GM21786 (cell line): ENCODE measurements around the gene KCNV2.
"Not testable (repeated sequence)": the region's sequence is repeated elsewhere in the genome, so short reads cannot be mapped to it uniquely, and the experiment has no call there.

Experiments used
- ATAC-seq: cut with Tn5 transposase; IDR thresholded peaks from one replicate; pipeline ENCODE4 v1.9.1; 2021; ENCODE audit not compliant: unreplicated experiment

Gene KCNV2

DNA sequence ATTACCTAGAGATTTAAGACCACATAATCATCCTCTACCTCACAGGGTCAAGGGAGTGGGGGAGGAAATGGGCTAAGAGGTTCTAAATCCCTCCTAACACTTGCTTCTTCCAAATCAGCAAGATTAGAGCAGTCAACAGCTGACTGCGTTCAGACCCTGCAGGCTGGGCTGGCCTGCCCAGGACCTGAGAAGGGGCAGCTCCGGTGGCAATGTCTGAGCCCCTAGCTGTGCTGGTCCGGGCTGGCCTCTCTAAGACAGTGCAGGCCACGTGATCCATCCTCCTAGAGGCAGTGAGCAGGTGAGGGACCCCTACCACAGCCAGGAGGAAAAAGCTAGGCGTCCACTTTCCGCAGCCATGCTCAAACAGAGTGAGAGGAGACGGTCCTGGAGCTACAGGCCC, at the start of gene KCNV2:
TSS of gene KCNV2 (plus strand) at position 126 of the 400 bp plus-strand sequence. CDS start at position 356, 230 bp downstream.
- ATAC-seq: no peak

DNA sequence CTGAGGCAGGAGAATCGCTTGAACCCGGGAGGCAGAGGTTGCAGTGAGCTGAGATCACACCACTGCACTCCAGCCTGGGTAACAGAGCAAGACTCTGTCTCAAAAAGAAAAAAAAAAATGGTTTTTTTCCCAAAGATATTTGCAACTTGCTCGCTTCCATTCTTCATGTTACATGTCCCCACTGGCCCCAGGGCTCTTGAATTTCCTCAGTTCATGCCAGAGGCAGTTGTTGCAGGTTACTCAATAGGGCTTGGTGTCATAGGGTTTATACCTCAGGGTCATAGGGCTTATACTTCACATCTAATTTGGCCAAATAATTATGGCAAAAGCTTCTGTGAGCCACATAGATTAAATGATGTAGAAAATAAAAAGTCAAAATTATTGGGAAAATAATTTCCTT, 44.1 kb upstream of the KCNV2 start:
- no peak for ATAC-seq

DNA sequence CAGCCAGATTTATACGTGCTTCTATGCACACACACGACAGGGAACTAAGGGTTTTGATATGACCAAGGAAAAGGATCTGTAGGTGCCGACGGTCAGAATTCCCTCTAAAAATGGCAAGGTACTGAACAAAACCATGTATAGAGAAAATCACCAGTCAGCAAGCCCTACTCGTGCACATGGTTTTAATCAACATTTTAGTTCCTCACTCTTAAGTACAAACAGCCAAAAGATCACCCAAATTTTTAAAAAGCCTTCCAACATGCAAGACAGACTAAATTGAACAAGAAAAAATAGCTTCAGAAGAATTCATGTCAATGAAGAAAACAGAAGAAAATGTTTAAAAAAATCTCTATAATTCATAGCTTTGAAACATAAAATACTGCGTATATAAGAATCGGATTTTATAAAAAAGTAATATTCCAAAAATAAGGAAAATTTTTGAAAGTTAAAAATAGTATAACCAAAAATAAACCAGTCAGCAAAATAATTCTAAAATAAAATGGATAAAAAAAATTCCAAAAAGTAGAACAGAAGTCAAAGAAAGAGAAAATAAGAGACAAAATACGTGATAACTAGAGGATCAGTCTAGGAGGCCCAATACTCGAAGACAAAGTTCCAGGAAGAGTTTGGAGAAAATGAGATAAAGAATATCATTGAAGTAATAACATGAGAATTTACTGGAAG, 43.0 kb upstream of the KCNV2 start:
- ATAC-seq: no peak

DNA sequence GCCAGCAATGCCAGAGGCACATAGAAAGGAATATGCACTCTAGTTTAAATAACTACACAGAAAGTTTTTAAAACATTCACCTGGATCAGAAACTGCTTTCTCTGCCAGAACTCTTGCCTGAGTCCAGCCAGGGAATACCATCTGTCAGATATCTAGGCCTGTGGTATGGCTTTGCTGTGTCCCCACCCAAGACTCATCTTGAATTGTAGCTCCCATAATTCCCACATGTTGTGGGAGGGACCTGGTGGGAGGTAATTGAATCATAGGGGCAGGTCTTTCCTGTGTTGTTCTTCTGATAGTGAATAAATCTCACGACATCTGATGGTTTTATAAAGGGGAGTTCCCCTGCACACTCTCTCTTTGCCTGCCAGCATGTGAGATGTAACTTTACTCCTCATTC, 41.5 kb upstream of the KCNV2 start:
- ATAC-seq: no peak

DNA sequence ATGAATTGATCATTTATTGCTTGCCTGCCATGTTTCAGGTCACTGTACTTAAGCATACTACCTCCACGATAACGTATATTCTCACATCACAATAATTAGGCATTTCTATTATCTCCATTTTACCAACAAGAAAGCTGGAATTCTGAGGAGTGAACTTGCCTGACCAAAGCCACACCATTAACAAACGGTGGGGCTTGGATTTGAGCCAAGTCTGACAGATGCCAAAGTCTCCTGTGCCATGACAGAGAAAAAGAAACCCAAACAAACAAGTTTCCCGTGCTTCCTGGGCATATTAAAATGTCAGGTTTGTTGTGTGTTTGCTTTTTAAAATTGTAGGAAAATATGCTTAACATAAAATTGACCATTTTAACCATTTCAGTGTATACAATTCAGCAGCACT, 40.8 kb upstream of the KCNV2 start:
- ATAC-seq: no peak

DNA sequence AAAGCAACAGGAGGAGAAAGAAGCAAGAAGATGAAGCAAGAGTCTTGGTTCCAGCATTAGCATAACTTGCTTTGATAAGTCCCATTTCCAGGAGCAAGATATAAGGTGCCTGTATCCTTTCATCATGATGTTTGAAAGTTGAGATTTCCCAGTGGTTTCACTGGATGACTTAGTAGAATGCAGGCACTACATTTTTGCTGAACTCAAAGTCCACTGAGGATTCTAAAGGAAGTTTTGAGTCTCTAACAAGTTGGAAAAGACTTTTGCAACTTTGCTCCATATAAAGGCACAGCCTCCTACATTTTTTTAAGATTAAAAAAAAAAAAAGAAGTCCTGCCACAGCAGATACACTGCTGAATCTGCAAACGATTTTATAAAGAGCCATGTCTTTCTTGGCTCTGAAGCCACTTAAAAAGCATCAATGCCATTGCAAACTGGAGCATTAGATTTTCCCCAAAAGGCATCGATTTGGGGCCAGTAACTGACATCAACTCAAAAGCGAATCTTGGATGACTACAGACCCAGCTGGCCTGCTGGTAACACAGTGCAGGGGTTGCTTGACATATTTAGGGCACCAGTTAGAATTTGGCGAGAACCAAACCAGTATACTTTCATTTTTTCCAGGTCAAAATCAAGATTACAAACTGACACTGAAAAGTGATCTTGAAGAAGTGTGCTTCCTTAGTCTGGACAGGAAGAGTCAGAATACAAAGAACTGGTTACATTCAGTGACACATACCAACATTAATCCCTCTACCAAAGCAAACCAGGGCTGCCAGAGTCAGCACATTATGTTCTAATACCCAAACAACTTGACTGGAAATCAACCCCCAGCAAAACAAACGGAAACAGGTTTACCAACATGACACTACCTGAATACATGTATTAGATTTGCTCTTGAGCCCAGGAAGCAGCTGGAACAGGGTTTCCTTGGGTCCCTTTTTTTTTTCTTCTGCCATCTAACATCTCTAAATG, 39.1 kb upstream of the KCNV2 start:
- no peak for ATAC-seq

DNA sequence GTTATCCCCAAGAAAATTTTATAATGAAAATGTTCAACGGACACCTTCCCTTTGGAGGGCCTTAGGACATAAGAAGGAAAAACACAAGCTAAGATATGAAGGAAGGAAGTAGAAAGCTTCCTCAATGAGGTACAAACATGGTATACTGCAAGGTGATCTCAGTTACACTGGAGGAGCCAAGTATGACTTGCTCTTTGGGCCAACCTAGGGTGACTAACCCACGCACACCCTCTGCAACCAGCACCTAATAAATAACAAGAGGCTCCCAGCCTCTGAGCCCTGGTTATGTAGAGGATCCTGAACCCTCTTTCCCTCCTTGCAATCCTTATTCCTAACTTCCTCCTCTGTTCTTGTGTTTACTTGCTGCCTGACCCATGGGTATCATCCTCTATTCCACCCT, 38.3 kb upstream of the KCNV2 start:
- ATAC-seq: no peak

DNA sequence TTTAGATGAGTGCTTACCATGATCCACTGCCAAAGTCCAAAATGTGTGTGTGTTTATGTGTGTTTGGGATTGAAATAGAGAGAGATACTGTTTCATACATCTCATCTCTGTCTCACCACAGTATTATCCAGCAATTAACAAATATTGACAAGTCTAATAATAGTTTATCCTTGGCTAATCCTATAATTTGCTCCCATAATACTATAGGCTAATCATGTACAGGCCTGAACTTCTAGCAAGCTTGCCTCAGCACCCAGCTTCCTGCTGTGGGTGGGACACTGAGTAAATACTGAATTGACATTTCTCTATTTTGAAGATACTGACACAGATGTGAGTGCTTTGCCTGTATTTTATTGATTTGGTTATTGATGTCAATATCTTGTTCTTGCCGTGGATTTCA, 35.3 kb upstream of the KCNV2 start:
- no peak for ATAC-seq

DNA sequence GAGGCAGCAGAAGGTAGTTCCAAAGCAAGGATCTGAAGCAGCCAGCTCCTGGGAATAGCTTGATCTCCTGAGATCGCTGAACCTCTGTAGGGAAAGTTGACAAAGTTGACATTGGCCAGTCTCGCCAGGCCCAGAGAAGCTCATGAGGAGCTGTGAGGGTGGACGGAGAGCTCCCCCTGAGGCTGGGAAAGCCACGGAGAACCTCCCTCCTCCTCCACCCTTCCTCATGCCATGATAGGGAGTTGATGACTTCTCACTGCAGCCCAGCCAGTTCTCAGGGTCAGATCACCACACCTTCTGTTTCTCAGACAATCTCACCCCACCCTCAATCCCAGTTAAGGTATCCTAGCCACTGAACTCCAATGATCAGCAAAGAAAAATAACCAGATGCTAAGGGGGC, 30.4 kb upstream of the KCNV2 start:
- ATAC-seq: no peak

DNA sequence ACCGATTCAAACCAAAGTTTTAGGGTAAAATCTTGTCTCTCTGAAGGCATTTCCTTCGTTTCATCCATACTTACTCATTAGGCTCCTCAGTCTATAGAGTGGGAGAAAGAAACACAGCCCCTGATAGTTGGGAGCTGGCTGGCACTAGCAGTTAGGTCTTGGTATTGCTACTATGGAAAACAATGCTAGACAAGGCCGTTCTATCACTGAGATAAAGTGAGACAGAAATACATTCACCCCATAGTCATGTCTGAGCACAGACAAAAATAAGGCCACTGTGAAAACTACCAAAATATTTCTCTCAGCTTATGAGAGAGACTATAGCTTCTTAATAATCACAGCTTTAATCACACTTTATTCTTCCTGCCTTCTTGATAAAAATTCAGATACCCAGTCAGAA, 28.7 kb upstream of the KCNV2 start:
- no peak for ATAC-seq

DNA sequence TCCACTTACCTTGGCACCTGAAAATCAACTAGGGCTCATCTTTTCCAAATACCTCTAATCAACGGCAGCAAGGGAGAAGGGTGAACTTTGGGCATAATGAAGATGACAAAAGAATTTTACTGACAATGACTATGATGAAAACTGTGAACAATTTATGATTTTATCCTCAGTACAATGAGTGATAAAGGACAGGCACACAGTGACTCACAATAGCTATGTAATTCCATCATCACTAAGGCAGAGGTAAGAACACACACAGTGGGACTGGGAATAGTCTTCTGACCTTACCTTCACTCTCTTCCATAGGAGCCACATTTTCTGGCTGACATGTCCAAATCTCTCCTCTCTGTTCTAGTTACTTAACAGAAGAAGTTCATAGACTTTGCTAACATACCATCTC, 26.1 kb upstream of the KCNV2 start:
- no peak for ATAC-seq

DNA sequence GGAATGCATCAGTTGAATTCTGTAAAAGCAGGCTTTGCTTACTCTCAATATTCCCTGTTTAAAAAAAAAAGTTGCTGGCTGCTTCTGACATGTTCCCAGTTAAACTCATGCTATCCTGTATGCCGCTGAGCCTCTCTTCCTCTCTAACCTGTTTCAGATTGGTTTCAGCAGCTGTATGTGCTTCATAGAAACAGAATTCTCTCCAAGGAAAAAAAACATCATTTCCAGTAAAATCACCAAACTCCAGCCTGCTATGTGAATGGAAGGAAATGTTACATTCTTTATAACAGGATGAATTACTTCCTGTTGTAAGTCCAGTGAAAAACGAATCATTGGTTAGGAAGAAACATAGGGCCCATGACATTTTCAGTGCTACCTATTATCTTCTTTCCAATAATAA, 25.7 kb upstream of the KCNV2 start:
- ATAC-seq: no peak

DNA sequence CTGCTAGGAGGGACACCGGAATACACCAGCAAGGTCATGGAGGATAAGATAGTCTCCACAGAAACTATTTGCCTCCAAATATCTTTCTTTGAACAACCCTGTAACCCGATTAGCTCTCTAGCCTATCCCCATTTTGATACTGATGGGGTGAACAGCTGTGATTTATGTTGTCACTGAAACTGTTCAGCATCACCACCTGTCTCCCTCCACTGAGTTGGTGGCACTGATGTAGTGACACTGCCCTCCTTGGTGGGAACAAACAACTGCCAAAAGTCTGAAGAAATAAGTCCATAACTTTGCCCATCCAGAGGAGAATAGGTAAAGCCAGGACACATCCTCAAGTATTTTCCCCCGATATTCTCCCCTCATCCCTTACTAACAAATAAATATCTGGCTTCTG, 24.3 kb upstream of the KCNV2 start:
- no peak for ATAC-seq

DNA sequence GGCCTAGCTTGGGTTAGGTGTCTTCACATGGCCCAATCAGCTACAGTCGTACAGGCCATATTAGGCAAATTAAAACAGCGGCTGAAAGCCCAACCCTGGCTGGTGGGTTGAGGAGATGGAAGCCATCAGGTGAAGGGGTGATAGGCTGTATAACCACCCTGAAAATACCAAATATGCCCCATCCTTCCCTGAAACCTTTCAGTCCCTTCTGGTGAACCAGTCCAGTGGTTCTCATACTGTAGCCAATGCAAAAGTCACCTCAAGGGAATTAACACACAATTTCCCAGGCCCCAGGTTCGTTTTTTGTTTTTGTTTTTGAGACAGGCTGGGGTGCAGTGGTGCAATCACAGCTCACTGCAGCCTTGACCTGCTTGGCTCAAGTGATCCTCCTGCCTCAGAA, 19.8 kb upstream of the KCNV2 start:
- no peak for ATAC-seq

DNA sequence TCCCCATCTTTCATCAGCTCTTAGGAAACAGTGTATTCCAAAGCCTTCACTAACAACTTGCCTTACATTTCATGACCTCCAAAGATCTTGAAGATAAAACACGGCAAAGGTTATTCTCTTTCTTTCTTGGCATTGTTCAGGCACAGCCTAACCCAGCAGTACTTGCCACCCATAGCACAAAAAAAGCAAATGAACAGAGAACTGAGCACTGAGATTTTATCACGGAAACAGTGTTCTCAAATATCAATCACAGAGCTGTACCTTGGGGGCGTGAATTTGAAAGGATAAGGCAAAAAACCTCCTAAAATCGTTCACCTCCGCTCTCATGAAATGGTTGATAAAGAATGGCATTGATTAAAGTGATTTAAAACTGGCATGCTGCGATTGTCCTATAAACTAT, 16.9 kb upstream of the KCNV2 start:
- ATAC-seq: no peak

DNA sequence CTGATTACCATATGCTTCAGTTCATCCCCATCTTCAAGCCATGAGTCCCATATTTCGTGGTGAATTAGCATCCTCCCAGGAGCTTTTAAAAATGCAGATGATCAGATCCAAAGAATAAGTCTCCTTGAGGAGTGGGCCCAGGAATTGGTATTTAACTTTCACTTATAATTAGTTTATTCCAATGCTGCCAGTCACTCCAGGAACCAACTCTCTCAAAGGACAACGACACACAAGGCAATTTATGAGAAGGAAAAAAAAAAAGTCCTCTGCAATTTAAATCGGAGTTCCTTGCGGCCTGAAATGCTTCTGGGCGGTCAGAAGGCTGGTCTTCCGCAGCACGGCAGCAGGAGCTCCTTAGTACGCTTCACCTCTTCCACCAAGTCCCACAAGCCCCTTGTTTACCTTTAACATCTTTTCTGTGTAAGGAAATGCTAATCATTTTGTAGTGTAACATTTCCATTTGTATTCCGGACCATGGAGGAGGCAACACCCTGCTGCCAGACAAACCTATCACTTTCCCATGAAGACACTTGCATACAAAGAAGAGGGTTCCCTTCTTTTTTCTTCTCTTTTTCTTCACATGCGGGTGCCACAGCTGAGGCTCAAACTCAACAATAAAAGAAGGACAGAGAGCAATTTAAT, 16.3 kb upstream of the KCNV2 start:
- ATAC-seq: no peak

DNA sequence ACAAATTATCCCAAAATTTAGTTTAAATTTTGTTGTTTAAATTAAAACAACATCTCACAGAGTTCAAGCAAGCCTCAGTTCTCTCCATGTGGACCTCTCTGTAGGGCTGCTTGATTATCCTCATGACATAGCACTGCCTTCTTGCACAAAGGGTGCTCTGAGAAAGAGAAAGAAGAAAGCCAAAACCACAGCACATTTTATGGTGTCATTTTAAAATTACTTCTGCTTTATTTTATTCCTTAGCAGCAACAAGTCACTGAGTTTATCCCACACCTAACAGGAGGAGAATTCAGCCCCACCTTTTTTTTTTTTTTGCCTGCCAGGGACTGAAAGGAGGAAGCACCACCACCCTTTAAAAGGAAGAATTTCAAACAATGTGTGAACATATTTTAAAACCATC, 12.8 kb upstream of the KCNV2 start:
- no peak for ATAC-seq

DNA sequence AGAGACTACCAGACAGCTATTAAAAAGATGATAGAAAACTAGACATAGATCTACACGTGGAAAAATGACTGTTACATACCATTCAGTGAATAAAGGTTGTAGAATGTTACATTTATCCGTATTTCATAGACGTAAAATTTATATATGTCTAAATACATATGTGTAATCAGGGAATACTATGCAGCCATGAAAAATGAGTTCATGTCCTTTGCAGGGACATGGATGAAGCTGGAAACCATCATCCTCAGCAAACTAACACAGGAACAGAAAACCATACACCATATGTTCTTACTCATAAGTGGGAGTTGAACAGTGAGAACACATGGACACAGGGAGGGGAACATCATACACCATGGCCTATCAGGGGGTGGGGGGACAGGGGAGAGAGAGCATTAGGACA, 10.1 kb upstream of the KCNV2 start:
- ATAC-seq: not testable (repeated sequence)

DNA sequence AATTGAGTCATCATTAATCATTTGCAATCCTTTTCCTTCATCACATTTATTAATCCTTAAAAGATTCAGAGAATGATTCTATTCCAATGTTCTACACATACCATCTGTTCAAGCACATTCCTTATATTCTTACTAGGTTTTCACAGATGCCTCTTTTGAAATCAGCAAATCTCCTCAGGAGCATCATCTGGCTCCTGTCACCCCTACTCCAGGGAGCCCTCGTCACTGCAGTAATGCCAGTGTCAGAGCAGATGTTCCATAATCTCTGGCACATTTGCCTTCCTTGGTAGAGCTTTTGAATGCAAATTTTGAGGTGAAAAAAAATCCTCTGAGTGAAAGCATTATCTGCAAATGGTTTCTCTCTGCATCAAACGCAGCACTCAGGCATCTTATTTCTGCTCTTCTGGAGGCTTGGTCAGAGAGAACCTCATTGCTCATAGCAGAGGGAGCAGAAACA, 7.6 kb upstream of the KCNV2 start:
- no peak for ATAC-seq

DNA sequence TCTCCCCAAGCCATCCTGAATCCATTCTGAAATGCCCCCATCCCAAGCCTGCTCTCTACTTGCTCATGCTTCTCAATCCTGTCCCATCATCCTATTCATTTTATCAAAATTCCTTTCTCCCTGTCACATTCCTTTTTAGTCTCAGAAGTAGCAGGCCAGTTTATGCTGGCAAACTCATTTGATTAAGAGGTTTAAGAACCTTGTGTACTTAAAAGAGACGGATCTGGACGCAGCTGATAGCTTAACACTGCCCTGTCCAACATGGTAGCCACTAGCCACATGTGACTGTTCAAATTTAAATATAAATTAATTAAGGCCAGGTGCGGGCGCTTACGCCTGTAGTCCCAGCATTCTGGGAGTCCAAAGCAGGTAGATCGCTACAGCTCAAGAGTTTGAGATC, 5.6 kb upstream of the KCNV2 start:
- ATAC-seq: no peak

DNA sequence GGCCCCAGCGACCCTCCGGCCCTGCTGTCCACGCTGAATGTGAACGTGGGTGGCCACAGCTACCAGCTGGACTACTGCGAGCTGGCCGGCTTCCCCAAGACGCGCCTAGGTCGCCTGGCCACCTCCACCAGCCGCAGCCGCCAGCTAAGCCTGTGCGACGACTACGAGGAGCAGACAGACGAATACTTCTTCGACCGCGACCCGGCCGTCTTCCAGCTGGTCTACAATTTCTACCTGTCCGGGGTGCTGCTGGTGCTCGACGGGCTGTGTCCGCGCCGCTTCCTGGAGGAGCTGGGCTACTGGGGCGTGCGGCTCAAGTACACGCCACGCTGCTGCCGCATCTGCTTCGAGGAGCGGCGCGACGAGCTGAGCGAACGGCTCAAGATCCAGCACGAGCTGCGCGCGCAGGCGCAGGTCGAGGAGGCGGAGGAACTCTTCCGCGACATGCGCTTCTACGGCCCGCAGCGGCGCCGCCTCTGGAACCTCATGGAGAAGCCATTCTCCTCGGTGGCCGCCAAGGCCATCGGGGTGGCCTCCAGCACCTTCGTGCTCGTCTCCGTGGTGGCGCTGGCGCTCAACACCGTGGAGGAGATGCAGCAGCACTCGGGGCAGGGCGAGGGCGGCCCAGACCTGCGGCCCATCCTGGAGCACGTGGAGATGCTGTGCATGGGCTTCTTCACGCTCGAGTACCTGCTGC, 839 bp downstream of the KCNV2 start:
- ATAC-seq: no peak
